ENCODE data around the gene C6orf52. TPM values are rescaled to one million over a fixed set of nuclear protein-coding genes. Genes with fewer than 3 reads are reported as not detected.

C6orf52 gene
- total RNA-seq, 1 experiment from 2014 or later = 3.9 TPM

DNA sequence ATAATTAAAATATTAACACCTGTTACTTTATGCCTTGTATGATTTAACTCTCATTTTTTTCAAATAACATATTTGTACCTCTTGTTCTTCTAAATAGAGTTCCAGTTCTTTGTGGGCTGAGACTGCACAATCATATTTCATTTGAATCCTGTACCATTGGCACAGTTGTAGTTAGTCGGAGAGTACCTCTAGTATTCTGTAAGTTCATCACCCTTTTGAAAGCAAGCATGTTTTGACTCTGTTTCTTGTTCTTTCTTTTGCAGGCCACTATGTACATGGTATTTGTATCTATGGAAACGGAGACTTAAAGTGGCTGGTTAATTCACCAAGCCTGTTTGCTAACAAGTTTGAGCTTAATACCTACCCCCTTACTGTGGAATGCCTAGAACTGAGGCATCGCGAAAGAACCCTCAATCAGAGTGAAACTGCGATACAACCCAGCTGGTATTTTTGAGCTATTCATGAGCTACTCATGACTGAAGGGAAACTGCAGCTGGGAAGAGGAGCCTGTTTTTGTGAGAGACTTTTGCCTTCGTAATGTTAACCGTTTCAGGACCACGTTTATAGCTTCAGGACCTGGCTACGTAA, 68.2 kb downstream of the C6orf52 start:
- Histone ChIP-seq H2AFZ (ENCODE audit: low read depth, low read length, poor library complexity, severe bottlenecking) (no peak overlapping the region), H3K4me3 (replicated peaks in 1 of 2; ENCODE audit: low read depth in 1 of 2, low read length in 2 of 2) (no peak overlapping the region), H3K9me2 (ENCODE audit: insufficient read depth) (no peaks in the 10 kb centered on the region), H3K9ac (ENCODE audit: low read length) (no peak overlapping the region), H3K4me2 (ENCODE audit: low read length) (no peak overlapping the region), H3K27me3 (ENCODE audit: insufficient read depth, low read length) (no peaks in the 10 kb centered on the region), H3K9me3 (ENCODE audit: control insufficient read depth in 1 of 2, insufficient read depth in 1 of 2, low read depth in 1 of 2, low read length in 2 of 2) (no peaks in the 10 kb centered on the region), H4K20me1 (ENCODE audit: insufficient read depth) (no peaks in the 10 kb centered on the region), H3K27ac (ENCODE audit: low read depth, low read length) (no peak overlapping the region), H3K36me3 (ENCODE audit: control insufficient read depth in 1 of 2, insufficient read depth in 2 of 2, low read length in 2 of 2) (no peaks in the 10 kb centered on the region), H3K4me1 (ENCODE audit: control insufficient read depth in 1 of 2, insufficient read depth in 2 of 2, low read length in 2 of 2) (no peaks in the 10 kb centered on the region), H3K79me2 (ENCODE audit: insufficient read depth, low read length) (no peaks in the 10 kb centered on the region)
- BruUV-seq (replicated peaks) = no TSS peak
- ChIA-PET RAD21 (ENCODE audit: low non-redundant PET in 1 of 2, low total read pairs in 2 of 2, uncharacterized antibody in 2 of 2, unreplicated experiment in 2 of 2) (no interaction called here), POLR2A (no interaction called here), CTCF (no interaction called here)
- DNase-seq (ENCODE audit: low read depth, low spot score) (no peak), ATAC-seq (no peak)
- intact Hi-C loops (cut with micrococcal nuclease) = no loop called here
- no peak for TF ChIP-seq POLR2A (IDR thresholded peaks at IDR 0.05; ENCODE audit: borderline replicate concordance, extremely low read depth, insufficient read depth, insufficient read length)
- TF ChIP-seq, protein P1, sequence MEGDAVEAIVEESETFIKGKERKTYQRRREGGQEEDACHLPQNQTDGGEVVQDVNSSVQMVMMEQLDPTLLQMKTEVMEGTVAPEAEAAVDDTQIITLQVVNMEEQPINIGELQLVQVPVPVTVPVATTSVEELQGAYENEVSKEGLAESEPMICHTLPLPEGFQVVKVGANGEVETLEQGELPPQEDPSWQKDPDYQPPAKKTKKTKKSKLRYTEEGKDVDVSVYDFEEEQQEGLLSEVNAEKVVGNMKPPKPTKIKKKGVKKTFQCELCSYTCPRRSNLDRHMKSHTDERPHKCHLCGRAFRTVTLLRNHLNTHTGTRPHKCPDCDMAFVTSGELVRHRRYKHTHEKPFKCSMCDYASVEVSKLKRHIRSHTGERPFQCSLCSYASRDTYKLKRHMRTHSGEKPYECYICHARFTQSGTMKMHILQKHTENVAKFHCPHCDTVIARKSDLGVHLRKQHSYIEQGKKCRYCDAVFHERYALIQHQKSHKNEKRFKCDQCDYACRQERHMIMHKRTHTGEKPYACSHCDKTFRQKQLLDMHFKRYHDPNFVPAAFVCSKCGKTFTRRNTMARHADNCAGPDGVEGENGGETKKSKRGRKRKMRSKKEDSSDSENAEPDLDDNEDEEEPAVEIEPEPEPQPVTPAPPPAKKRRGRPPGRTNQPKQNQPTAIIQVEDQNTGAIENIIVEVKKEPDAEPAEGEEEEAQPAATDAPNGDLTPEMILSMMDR (IDR thresholded peaks at IDR 0.05 in 2 of 3, conservative IDR thresholded peaks at IDR 0.05 in 1 of 3; ENCODE audit: borderline replicate concordance in 1 of 3, insufficient read depth in 1 of 3, low read depth in 2 of 3, low read length in 2 of 3) = no peak
- no peak for TF ChIP-seq CEBPB (IDR thresholded peaks at IDR 0.05; ENCODE audit: low read depth)
- no peak for TF ChIP-seq ZFX (IDR thresholded peaks at IDR 0.05)
- TF ChIP-seq, protein P2, sequence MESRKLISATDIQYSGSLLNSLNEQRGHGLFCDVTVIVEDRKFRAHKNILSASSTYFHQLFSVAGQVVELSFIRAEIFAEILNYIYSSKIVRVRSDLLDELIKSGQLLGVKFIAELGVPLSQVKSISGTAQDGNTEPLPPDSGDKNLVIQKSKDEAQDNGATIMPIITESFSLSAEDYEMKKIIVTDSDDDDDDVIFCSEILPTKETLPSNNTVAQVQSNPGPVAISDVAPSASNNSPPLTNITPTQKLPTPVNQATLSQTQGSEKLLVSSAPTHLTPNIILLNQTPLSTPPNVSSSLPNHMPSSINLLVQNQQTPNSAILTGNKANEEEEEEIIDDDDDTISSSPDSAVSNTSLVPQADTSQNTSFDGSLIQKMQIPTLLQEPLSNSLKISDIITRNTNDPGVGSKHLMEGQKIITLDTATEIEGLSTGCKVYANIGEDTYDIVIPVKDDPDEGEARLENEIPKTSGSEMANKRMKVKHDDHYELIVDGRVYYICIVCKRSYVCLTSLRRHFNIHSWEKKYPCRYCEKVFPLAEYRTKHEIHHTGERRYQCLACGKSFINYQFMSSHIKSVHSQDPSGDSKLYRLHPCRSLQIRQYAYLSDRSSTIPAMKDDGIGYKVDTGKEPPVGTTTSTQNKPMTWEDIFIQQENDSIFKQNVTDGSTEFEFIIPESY (IDR thresholded peaks at IDR 0.05; ENCODE audit: extremely low read depth, insufficient replicate concordance, low read length) = no peak
- TF ChIP-seq POLR2AphosphoS5 (IDR thresholded peaks at IDR 0.05; ENCODE audit: low read depth, low read length) = no peak
- no peak for TF ChIP-seq TCF7L2 (IDR thresholded peaks at IDR 0.05; ENCODE audit: borderline replicate concordance, extremely low read depth, insufficient read depth, insufficient read length)
- no peak for TF ChIP-seq ZNF274 (IDR thresholded peaks at IDR 0.05; ENCODE audit: low read depth, low read length)
- no peak for TF ChIP-seq EGR1 (IDR thresholded peaks at IDR 0.05; ENCODE audit: low read depth)
- no peak for TF ChIP-seq EZH2phosphoT487 (IDR thresholded peaks at IDR 0.05; ENCODE audit: borderline replicate concordance)
- TF ChIP-seq SIN3A (IDR thresholded peaks at IDR 0.05; ENCODE audit: low read depth) = no peak
- TF ChIP-seq YY1 (IDR thresholded peaks at IDR 0.05; ENCODE audit: extremely low read depth, insufficient replicate concordance, low read depth, low read length) = no peak
- TF ChIP-seq SP1 (IDR thresholded peaks at IDR 0.05; ENCODE audit: low read depth) = no peak

Data from HCT116 (cell line).